Breast epithelium (tissue), 3 donors: ENCODE measurements around the gene CR1L.

Experiments
- POLR2A ChIP-seq: fragments of 450-650 bp; IDR thresholded peaks from one replicate; pipeline ENCODE4 v1.6.1; 2016; ENCODE audit warnings: antibody characterized with exemption, mild to moderate bottlenecking, moderate library complexity
- POLR2AphosphoS5 ChIP-seq, 3 donors: sonication (generic); formaldehyde crosslinking; IDR thresholded peaks; one replicate each; pipeline ENCODE4 v1.6.1; 2017; ENCODE audit warnings: antibody characterized with exemption in 3 of 3

- TF ChIP-seq POLR2AphosphoS5 (IDR thresholded peaks at IDR 0.05) (no peak), POLR2A (no peak)
These were observed 6.7 kb downstream of the CR1L start for GRCh38 chr1:207651583-207651982.
